ENCODE measurements around the gene CEP128.

The CEP128 gene

DNA sequence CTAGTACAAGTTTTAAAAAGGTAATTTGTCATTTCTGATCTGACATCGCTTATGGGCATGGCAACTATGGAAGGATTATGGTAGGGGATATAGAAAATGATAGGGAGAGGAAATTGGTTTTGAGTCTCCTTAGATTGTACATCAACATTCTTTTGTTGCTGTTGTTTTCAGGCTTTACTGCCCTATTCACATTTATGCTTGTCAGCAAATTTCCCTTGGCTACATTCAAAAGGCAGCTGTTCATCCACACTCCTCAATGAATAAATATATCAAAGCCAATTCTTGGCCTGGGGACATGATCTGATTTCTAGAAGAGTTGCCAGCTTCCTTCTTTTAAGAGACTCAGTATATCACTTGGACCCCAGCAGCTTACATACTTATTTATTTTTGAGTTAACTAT lies 283.4 kb downstream of the CEP128 start:
- DNase-seq = no peak

DNA sequence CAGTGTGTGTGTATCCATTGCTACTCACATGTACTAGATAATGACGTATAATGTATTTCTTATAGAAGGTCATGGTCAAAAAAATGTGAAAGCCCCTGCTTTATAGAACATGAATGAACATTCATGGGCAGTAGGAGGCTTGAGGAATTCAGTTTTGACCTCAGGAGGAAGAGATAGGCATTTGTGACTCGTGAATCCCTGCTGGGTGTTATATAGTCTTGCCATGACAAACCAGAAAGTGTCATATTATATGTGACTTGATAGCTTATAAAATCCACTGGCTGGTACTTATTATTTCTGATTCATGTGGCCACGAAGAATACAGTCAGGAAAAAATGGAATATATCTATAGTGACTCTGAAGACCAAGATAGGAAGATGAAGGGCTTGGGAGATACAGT lies 287.6 kb downstream of the CEP128 start:
- no peak for DNase-seq

DNA sequence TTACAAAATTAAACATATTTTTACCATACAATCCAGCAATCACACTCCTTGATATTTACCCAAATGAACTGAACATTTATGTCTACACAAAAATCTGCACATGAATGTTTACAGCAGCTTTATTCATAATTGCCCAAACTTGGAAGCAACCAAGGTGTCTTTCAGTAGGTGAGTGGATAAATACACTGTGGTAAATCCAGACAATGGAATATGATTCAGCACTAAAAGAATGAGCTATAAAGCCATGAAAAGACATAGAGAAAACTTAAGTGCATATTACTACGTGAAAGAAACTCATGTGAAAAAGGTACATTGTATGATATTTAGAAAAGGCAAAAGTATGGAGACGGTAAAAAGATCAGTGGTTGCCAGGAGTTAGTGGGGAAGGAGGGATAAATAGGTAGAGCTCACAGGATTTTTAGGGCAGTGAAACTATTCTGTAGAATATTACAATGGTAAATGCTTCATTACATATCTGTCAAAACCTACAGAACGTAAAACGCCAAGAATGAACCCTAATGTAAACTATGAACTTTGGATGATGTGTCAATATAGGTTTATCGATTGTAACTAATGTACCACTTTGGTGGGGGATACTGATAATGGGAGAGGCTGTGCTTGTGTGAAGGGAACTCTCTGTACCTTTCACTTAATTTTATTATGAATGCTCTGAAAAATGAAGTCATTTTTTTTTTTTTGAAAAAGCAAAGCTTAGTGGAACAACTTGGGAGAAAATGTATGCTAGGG lies 295.7 kb downstream of the CEP128 start:
- no peak for DNase-seq

- DNase-seq = no peak
Observed at GRCh38 chr14:80644826-80645225, 296.7 kb downstream of the CEP128 start.

DNA sequence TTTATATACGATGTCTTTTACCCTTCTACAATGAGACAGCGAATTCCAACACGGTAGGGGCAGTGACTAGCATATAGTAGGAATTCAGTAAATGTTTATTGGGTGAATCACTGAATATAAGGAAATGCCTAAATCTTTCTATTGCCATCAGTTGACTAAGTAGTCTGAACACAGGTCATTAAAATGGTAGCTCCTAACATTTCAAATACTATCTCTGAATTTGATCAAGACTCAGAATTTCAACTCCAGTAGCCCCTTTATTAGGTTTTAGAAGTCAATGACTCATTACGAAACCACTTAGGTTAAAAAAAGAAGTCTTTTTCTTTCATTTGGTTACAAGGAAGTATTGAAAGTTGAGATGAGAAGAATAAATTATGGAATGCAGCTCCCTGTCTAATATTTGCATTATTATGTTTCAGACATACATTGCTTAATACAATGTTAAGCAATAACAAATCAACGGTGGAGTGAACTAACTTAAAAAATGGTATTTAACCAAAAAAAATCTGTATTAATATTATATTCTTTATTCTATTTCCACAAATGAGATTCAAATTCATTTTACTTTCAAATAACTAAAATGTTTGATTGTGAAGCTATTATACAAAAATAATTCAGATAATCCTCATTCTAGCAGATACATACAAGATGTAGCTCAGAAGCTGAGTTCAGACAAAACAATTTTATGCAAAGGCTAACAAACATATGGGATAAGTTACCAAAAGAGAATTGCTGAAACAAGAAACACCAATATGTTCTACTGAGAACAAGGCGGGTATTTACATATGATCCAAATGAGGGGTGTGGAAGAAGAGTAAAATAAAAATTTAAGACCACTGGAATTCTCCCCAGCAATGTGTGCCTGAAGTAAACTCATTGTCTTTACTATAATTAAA lies 302.7 kb downstream of the CEP128 start:
- no peak for DNase-seq

DNA sequence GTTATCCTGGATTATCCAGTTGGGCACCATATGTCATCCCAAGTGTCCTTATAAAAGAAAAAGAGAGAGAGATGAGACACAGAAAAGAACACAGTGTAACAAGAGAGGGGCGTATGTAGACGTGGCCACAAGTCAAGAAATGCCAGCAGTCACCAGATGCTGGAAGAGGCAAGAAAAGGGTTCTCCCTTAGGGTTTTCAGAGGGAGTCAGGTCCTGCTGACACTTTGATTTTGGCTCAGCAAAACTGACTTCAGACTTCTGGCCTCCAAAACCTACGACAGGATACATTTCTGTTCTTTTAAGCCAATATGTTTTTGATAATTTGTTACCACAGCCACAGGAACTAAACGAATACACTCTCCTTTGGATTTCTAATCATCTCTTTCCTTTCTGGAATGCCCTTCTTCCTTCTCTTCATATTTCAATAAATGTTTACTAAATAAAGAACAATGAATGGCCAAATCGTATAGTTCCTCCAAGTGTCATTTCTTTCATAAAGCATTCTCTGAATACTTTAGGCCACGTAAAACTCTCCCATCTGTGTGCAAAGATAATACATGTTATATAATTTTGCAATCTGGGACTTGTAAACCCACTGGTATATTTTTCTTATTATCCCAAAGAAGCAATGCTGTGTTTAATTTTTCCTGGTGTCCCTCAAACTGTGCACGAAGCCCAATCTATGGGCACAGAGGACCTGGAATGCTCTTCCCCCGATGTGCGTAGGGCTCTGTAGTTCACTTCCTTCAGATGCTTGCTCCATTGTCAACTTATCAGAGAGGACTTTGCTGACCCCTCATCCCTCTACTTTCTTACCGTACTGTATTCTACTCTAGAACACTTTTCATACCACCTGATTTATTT lies 303.6 kb downstream of the CEP128 start:
- DNase-seq = no peak

DNA sequence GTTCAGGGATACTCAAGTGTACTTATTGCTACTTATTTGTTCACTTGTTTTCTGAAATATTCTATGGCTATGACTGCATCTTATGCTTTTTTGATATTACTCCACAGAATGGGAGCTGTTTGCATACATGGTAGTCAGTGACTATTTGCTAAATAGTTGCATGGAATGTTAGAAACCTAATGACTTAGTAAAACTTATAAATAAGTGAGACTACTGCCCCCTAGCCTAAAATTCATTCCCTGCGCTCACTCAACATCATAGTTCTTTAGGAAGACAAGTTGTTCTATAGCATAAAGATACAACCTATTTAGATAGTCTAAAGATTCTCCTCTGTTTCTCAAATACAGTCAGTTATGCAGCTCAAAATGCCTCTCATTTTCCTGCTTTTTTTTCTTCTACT lies 305.5 kb downstream of the CEP128 start:
- DNase-seq = no peak

DNA sequence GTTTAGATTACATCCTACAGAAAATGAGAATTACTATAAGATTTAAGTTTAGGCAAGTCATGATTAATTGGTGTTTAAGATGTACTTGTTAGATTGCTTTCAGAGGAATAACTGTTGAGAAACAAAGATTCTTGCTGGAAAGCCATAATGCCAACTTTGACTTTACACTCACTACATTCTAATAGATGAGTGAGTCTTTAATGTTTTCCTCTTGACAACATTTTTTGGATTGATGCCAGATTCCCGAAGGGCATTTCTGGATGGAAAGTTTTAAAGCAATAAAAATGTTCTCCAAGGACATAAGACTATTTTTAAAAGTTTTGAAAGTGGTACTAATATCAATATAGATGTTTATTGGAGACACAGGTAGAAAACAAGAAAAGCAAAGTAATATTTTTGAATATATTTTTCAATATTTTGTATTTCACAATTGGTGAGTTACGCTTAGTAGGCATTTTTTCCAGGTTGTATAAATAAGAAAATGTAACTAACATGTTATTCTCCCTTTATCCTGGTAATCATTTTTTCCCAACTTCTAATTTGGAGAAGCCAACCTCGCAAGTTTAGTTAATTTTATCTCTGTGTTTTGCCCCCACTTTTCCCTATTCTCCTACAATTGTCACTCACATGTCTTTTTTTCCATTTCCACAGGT lies 307.3 kb downstream of the CEP128 start:
- no peak for DNase-seq

GRCh38 chr14:80629606-80630005 lies 311.9 kb downstream of the CEP128 start:
- DNase-seq = no peak

GRCh38 chr14:80628547-80628946 lies 313.0 kb downstream of the CEP128 start:
- no peak for DNase-seq

GRCh38 chr14:80627745-80628144 lies 313.8 kb downstream of the CEP128 start:
- DNase-seq = no peak

- DNase-seq = no peak
Observed at GRCh38 chr14:80624581-80624980, 317.0 kb downstream of the CEP128 start.

DNA sequence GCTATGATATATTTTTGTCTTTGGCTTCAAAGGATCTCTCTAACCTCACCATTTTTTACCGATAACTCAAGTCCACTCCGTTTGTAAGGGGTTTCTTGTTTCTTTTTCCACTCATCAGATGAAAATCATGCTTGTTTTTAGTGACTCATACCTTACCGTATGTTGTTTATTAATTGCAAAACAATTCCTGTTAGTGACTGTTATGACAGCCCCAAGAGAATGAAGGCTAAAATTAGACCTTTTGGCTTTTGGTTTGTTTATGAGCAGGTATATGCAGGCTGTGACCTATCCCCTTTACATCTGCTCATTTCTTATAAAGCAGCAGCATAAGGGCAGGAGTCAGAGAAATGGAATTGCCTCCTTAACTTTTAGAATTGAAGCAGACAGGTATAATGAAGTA lies 319.8 kb downstream of the CEP128 start:
- DNase-seq = no peak

- DNase-seq = no peak
Observed at GRCh38 chr14:80620434-80620833, 321.1 kb downstream of the CEP128 start.

DNA sequence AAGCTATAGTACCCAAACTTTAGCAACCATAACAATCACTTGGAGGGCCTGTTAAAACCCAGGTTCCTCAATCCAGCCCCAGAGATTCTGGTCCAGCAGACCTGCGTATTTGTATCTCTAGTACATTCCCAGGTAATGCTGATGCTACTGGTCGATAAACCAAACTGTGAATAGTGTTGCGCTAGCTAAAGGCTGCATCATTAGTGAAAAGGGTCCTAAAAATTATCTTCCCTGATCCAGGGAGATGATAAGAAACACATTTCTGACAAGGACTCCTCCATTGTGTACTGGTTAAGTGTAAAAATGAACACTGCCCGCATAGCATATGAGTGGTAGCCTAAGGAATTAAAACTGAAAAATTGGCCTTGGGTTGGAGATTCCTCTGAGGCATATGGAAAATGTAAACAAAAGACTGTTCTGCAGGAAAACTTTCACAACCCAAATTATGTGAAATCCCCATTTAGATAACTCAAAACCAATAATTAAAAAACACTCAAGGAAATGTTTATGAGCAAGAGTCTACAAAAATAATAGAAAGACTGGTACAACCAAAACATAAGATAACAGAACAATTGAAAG lies 322.7 kb downstream of the CEP128 start:
- DNase-seq = no peak

GRCh38 chr14:80615831-80616230 lies 325.7 kb downstream of the CEP128 start:
- no peak for DNase-seq

- DNase-seq = no peak
Observed at GRCh38 chr14:80609055-80609454, 332.5 kb downstream of the CEP128 start.

GRCh38 chr14:80608563-80608962 lies 333.0 kb downstream of the CEP128 start:
- DNase-seq = no peak

DNA sequence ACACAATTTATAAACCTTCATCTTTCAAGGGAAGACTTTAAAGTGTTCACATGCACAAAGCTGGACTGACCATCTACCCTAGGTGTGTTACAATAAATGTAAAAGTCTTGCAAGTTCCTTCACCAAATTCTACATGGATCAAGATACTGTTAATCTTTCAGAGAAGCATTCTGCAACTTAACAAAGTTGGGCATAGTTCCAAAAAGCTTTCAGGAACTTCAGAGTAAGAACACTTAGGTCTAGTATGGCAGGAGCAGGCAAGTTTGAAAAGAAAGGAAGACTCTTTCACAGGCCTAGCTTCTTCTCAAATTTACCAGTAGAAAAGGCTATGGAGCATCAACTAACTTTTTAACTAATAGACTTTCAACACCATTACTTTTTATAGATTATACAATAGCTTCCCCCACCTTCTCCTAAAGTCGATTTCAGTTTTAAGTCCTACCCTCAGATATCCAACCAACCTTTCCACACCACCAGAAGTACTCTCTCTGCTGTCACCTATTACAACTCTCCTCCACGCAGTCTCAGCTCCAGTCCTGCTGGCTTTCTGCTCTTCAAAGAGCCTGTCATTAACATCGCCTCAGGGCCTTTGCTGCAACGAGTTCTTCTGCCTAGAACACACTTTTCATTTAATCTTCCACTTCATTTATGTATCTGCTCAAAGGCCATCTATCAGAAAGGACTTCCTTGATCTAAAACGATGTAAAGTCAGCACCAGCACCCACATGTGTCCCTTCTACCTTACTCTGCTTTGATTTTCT lies 333.9 kb downstream of the CEP128 start:
- no peak for DNase-seq

DNA sequence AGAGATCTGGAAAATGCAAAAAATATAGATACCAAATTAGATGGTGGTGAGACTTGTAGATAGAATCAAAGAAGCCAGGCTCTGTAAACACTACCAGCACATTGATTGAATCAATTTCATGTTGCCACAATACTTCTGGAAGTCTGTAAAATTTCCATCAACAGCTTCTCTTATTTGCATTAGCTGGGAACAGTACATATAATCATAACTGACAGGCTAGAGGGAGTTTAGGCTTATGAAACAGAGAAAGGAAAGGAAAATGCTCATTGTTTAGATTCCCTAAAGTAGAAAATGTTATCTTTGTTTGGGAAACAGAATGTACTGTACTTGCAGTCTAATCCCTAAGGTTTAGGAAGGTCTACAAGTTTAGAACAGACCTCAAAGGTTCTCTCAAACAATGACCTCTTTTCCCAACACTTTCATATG lies 335.2 kb downstream of the CEP128 start:
- no peak for DNase-seq

DNA sequence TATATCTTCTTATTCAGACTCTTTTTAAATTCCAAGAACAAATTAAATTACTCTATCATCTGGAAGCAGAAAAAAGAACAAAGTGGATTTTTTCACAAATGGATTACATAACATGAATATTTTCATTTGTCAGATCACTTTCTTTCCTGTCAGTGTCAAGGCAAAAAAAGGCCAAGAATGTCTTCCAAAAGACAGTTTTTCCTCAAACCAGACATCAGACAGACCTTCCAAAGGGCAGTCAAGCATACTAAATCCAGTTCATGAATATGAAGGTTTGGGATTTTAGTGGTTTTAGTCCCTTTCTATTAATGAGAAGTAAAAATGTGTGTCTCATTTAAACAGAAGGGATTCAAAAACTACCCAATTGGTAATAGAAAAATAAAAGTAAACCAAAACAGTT lies 336.0 kb downstream of the CEP128 start:
- no peak for DNase-seq

- DNase-seq = no peak
Observed at GRCh38 chr14:80602946-80603345, 338.6 kb downstream of the CEP128 start.
